ENCODE measurements around the gene STAT6. TPM values are rescaled to one million over a fixed set of nuclear protein-coding genes. Genes with fewer than 3 reads are reported as not detected.

Gene STAT6
- total RNA-seq, 1 donor from 2014 or later: 139 TPM

GRCh38 chr12:57119294-57120085, 8.3 kb upstream of the STAT6 start:
- no peak for TF ChIP-seq CTCF (IDR thresholded peaks at IDR 0.05; ENCODE audit: unreplicated experiment)
- Mint-ChIP-seq H3K4me1 (ENCODE audit: unreplicated experiment) (no peaks in the 10 kb centered on the region), H3K9me3 (ENCODE audit: unreplicated experiment) (no peaks in the 10 kb centered on the region), H3K27ac (ENCODE audit: unreplicated experiment) (no peak overlapping the region), H3K27me3 (ENCODE audit: unreplicated experiment) (no peaks in the 10 kb centered on the region), H3K4me3 (ENCODE audit: unreplicated experiment) (no peak overlapping the region), H3K36me3 (ENCODE audit: low read depth, unreplicated experiment) (no peaks in the 10 kb centered on the region)
- DNase-seq (ENCODE audit: low spot score): no peak

- no peak overlapping the region for H3K4me3 Mint-ChIP-seq (ENCODE audit: unreplicated experiment)
- no peak for DNase-seq (ENCODE audit: low spot score)
- TF ChIP-seq CTCF (IDR thresholded peaks at IDR 0.05; ENCODE audit: unreplicated experiment): no peak
- no peak overlapping the region for H3K27ac Mint-ChIP-seq (ENCODE audit: unreplicated experiment)
- no peaks in the 10 kb centered on the region for H3K9me3 Mint-ChIP-seq (ENCODE audit: unreplicated experiment)
- no peaks in the 10 kb centered on the region for H3K36me3 Mint-ChIP-seq (ENCODE audit: low read depth, unreplicated experiment)
- no peaks in the 10 kb centered on the region for H3K4me1 Mint-ChIP-seq (ENCODE audit: unreplicated experiment)
- no peaks in the 10 kb centered on the region for H3K27me3 Mint-ChIP-seq (ENCODE audit: unreplicated experiment)
Measured at GRCh38 chr12:57118711-57119271, 7.6 kb upstream of the STAT6 start.

GRCh38 chr12:57116580-57117281, 5.6 kb upstream of the STAT6 start:
- no peak for DNase-seq (ENCODE audit: low spot score)
- Mint-ChIP-seq H3K27me3 (ENCODE audit: unreplicated experiment) (peaks cover 6% of the 10 kb centered on the region), H3K36me3 (ENCODE audit: low read depth, unreplicated experiment) (peaks cover 4% of the 10 kb centered on the region), H3K9me3 (ENCODE audit: unreplicated experiment) (no peaks in the 10 kb centered on the region), H3K27ac (ENCODE audit: unreplicated experiment) (no peak overlapping the region), H3K4me1 (ENCODE audit: unreplicated experiment) (peaks cover 5% of the 10 kb centered on the region), H3K4me3 (ENCODE audit: unreplicated experiment) (no peak overlapping the region)
- no peak for TF ChIP-seq CTCF (IDR thresholded peaks at IDR 0.05; ENCODE audit: unreplicated experiment)

- Mint-ChIP-seq H3K9me3 (ENCODE audit: unreplicated experiment) (no peaks in the 10 kb centered on the region), H3K4me1 (ENCODE audit: unreplicated experiment) (peaks cover 24% of the 10 kb centered on the region), H3K27me3 (ENCODE audit: unreplicated experiment) (peaks cover 13% of the 10 kb centered on the region), H3K4me3 (ENCODE audit: unreplicated experiment) (peak overlapping the region; percentile 99), H3K36me3 (ENCODE audit: low read depth, unreplicated experiment) (peaks cover 10% of the 10 kb centered on the region), H3K27ac (ENCODE audit: unreplicated experiment) (no peak overlapping the region)
- DNase-seq (ENCODE audit: low spot score): no peak
- TF ChIP-seq CTCF (IDR thresholded peaks at IDR 0.05; ENCODE audit: unreplicated experiment): peak; percentile 71
Measured at GRCh38 chr12:57112492-57113294, 1.5 kb upstream of the STAT6 start.
